GM12872 (cell line): ENCODE data around the gene ITGA1.

Experiments used
- CTCF ChIP-seq: IDR thresholded peaks from 3 replicates; pipeline ENCODE4 v1.5.1; 2011; ENCODE audit warnings: low read depth, mild to moderate bottlenecking, low read length, moderate library complexity; ENCODE audit not compliant: insufficient read depth

Gene ITGA1

GRCh38 chr5:52808316-52808901 is 20.7 kb downstream of the ITGA1 start:
- TF ChIP-seq CTCF, result no peak

- TF ChIP-seq CTCF, result no peak
These were observed 22.2 kb downstream of the ITGA1 start for GRCh38 chr5:52809884-52810283.

- TF ChIP-seq CTCF, result no peak
These were observed 22.7 kb downstream of the ITGA1 start for GRCh38 chr5:52810426-52810825.

- no peak for TF ChIP-seq CTCF
These were observed 23.5 kb downstream of the ITGA1 start for GRCh38 chr5:52811067-52811749.

- no peak for TF ChIP-seq CTCF
These were observed 26.8 kb downstream of the ITGA1 start for GRCh38 chr5:52814352-52815148.

- no peak for TF ChIP-seq CTCF
These were observed 30.1 kb downstream of the ITGA1 start for GRCh38 chr5:52817818-52818217.

- TF ChIP-seq CTCF, result no peak
These were observed 30.6 kb downstream of the ITGA1 start for GRCh38 chr5:52818360-52818759.
